H1 (cell line): ENCODE measurements around the gene TIMM22. TPM values are rescaled to one million over a fixed set of nuclear protein-coding genes. Genes with fewer than 3 reads are reported as not detected.

Experiments used
- CTCF ChIA-PET: fragments of 300-600 bp; sonication (Branson Sonifier 250); formaldehyde crosslinking; loops from one replicate; lab custom pipeline; 2021; ENCODE audit not compliant: partially characterized antibody; lab: Charles Lee
- POLR2A ChIA-PET: fragments of 300-600 bp; sonication (Branson Sonifier 250); formaldehyde crosslinking; loops from one replicate; lab custom pipeline; 2021; ENCODE audit warnings: inconsistent platforms; ENCODE audit not compliant: partially characterized antibody; lab: Charles Lee
- DNase-seq, 2 experiments: peaks; one replicate each; pipeline versions ENCODE4 v3.0.0 to v3.0.0-alpha.2; 2010 to 2022; ENCODE audit warnings: low spot score in 2 of 2, low read depth in 1 of 2, mixed read lengths in 1 of 2
- FAIRE-seq: peaks from 2 replicates; lab custom pipeline; 2011; peaks lifted over from hg19 to GRCh38; lab: Jason Lieb, UNC
- H2AFZ ChIP-seq: 2 replicates; pipeline ENCODE4 v1.8.1; 2012; ENCODE audit warnings: low read length, inconsistent platforms
- H2AK5ac ChIP-seq: 2 replicates; pipeline ENCODE4 v1.6.1; 2013; ENCODE audit warnings: low read depth, low read length
- H2BK120ac ChIP-seq: replicated peaks from 2 replicates; pipeline ENCODE3; 2013; ENCODE audit warnings: low read depth, low read length, inconsistent platforms
- H2BK12ac ChIP-seq: 2 replicates; pipeline ENCODE4 v1.6.1; 2013; ENCODE audit warnings: low read depth, low read length
- H2BK15ac ChIP-seq: 2 replicates; pipeline ENCODE4 v1.6.1; 2013; ENCODE audit warnings: low read length
- H2BK20ac ChIP-seq: 2 replicates; pipeline ENCODE4 v1.6.1; 2013; ENCODE audit warnings: low read length
- H2BK5ac ChIP-seq: 2 replicates; pipeline ENCODE4 v1.6.1; 2013; ENCODE audit warnings: low read depth, low read length
- H3K14ac ChIP-seq: 2 replicates; pipeline ENCODE4 v1.6.1; 2013; ENCODE audit warnings: inconsistent platforms; ENCODE audit not compliant: insufficient read length
- H3K18ac ChIP-seq: 2 replicates; pipeline ENCODE4 v1.6.1; 2013; ENCODE audit warnings: low read length; ENCODE audit errors: extremely low read depth
- H3K23ac ChIP-seq: 2 replicates; pipeline ENCODE4 v1.6.1; 2013; ENCODE audit warnings: inconsistent platforms; ENCODE audit not compliant: insufficient read length
- H3K23me2 ChIP-seq: 2 replicates; pipeline ENCODE4 v1.6.1; 2013; ENCODE audit warnings: low read depth, low read length
- H3K27ac ChIP-seq: 2 replicates; pipeline ENCODE4 v1.6.1; 2011; ENCODE audit warnings: low read depth, low read length, inconsistent platforms
- H3K27me3 ChIP-seq, 4 experiments: replicated peaks in 1 of 4; 1 replicate in 1 of 4; 2 replicates in 3 of 4; pipeline versions ENCODE4 v1.6.1 to v1.8.1; 2011 to 2013; ENCODE audit warnings: low read length in 3 of 4, mild to moderate bottlenecking in 3 of 4, inconsistent platforms in 2 of 4, mixed read lengths in 2 of 4, moderate library complexity in 1 of 4; ENCODE audit not compliant: control insufficient read depth in 3 of 4, insufficient read depth in 3 of 4; ENCODE audit errors: extremely low read depth in 1 of 4
- H3K36me3 ChIP-seq, 4 experiments: 2 replicates each; pipeline versions ENCODE4 v1.6.1 to v1.8.1; 2011 to 2013; ENCODE audit warnings: mild to moderate bottlenecking in 4 of 4, low read length in 3 of 4, moderate library complexity in 2 of 4, control low read depth in 1 of 4, inconsistent platforms in 1 of 4; ENCODE audit not compliant: insufficient read depth in 4 of 4, control insufficient read depth in 2 of 4
- H3K4ac ChIP-seq: replicated peaks from 2 replicates; pipeline ENCODE3; 2013; ENCODE audit warnings: low read length, low read depth, mixed read lengths, inconsistent platforms; ENCODE audit not compliant: insufficient read length
- H3K4me1 ChIP-seq, 4 experiments: replicated peaks in 1 of 4; 1 replicate in 1 of 4; 2 replicates in 3 of 4; pipeline versions ENCODE4 v1.6.1 to v1.8.1; 2011 to 2013; ENCODE audit warnings: low read length in 3 of 4, inconsistent platforms in 2 of 4, mixed read lengths in 1 of 4; ENCODE audit not compliant: insufficient read depth in 4 of 4, control insufficient read depth in 3 of 4
- H3K4me2 ChIP-seq, 2 experiments: 2 replicates each; pipeline versions ENCODE4 v1.6.1 to v1.8.1; 2011 to 2013; ENCODE audit warnings: low read depth in 2 of 2, low read length in 2 of 2, control low read depth in 1 of 2, inconsistent platforms in 1 of 2, mild to moderate bottlenecking in 1 of 2; ENCODE audit not compliant: insufficient read depth in 1 of 2
- H3K4me3 ChIP-seq, 4 experiments: fragments of 200-600, 300-600 bp in 1 of 4; sonication (generic), shearing (Covaris generic), sonication (Bioruptor Twin) in 1 of 4; 2 replicates each; pipeline versions ENCODE4 v1.5.1 to v1.8.1; 2011 to 2016; ENCODE audit warnings: low read length in 4 of 4, low read depth in 3 of 4, control low read depth in 2 of 4, inconsistent platforms in 2 of 4, mild to moderate bottlenecking in 2 of 4, mixed read lengths in 1 of 4, moderate library complexity in 1 of 4; ENCODE audit not compliant: insufficient read depth in 2 of 4; ENCODE audit errors: extremely low read depth in 1 of 4
- H3K56ac ChIP-seq: replicated peaks from 2 replicates; pipeline ENCODE3; 2013; ENCODE audit warnings: low read depth, mild to moderate bottlenecking, mixed read lengths, low read length, inconsistent platforms; ENCODE audit not compliant: insufficient read length
- H3K79me1 ChIP-seq: 2 replicates; pipeline ENCODE4 v1.6.1; 2013; ENCODE audit warnings: low read depth, low read length, control low read depth
- H3K79me2 ChIP-seq, 2 experiments: 2 replicates each; pipeline versions ENCODE4 v1.6.1 to v1.8.1; 2012 to 2013; ENCODE audit warnings: low read length in 2 of 2, mild to moderate bottlenecking in 2 of 2, inconsistent platforms in 1 of 2; ENCODE audit not compliant: insufficient read depth in 2 of 2, control insufficient read depth in 1 of 2
- H3K9ac ChIP-seq, 4 experiments: replicated peaks in 1 of 4; 1 replicate in 1 of 4; 2 replicates in 3 of 4; pipeline versions ENCODE4 v1.6.1 to v1.8.1; 2011 to 2013; ENCODE audit warnings: low read depth in 3 of 4, low read length in 3 of 4, control low read depth in 2 of 4, mild to moderate bottlenecking in 2 of 4, moderate library complexity in 2 of 4, inconsistent platforms in 1 of 4; ENCODE audit errors: extremely low read depth in 1 of 4
- H3K9me3 ChIP-seq, 2 experiments: 2 replicates each; pipeline versions ENCODE4 v1.6.1 to v1.8.1; 2012 to 2013; ENCODE audit warnings: mild to moderate bottlenecking in 2 of 2, moderate library complexity in 2 of 2, control low read depth in 1 of 2, inconsistent platforms in 1 of 2, low read depth in 1 of 2, low read length in 1 of 2, mixed read lengths in 1 of 2; ENCODE audit not compliant: insufficient read depth in 2 of 2
- H4K20me1 ChIP-seq, 2 experiments: replicated peaks in 1 of 2; 2 replicates each; pipeline versions ENCODE3 to v1.8.1; 2011 to 2013; ENCODE audit warnings: inconsistent platforms in 2 of 2, low read length in 2 of 2, mild to moderate bottlenecking in 1 of 2; ENCODE audit not compliant: insufficient read depth in 2 of 2, control insufficient read depth in 1 of 2
- H4K5ac ChIP-seq: 2 replicates; pipeline ENCODE4 v1.6.1; 2013; ENCODE audit warnings: low read length, low read depth, mixed read lengths, inconsistent platforms; ENCODE audit not compliant: insufficient read length
- H4K8ac ChIP-seq: 2 replicates; pipeline ENCODE4 v1.8.0; 2013; ENCODE audit warnings: mild to moderate bottlenecking, moderate library complexity, low read length, inconsistent platforms; ENCODE audit not compliant: insufficient read depth; ENCODE audit errors: extremely low read depth
- H4K91ac ChIP-seq: replicated peaks from 2 replicates; pipeline ENCODE3; 2013; ENCODE audit warnings: low read length, mixed read lengths, inconsistent platforms; ENCODE audit not compliant: insufficient read length
- BCL11A ChIP-seq, 2 experiments: IDR thresholded peaks; one replicate each; pipeline ENCODE4 v1.6.1; 2011; ENCODE audit warnings: low read depth in 2 of 2, low read length in 2 of 2, mild to moderate bottlenecking in 2 of 2
- CBX5 ChIP-seq: fragments of 300-800, 300-1000 bp; sonication (generic); IDR thresholded peaks from 2 replicates; pipeline ENCODE4 v1.7.1; 2016; ENCODE audit warnings: antibody characterized with exemption, low read length, low read depth
- CHD2 ChIP-seq: IDR thresholded peaks from 2 replicates; pipeline ENCODE4 v1.6.1; 2012; ENCODE audit warnings: low read length, improper control_type of control experiment
- CTBP2 ChIP-seq: IDR thresholded peaks from 2 replicates; pipeline ENCODE4 v1.7.0; 2011; ENCODE audit warnings: borderline replicate concordance, mild to moderate bottlenecking, moderate library complexity, mixed read lengths, low read length; ENCODE audit not compliant: insufficient read depth, insufficient read length
- JUN ChIP-seq: IDR thresholded peaks from 2 replicates; pipeline ENCODE4 v1.6.1; 2011; ENCODE audit warnings: low read depth, mild to moderate bottlenecking, improper control_type of control experiment, low read length
- POLR2AphosphoS5 ChIP-seq: IDR thresholded peaks from 2 replicates; pipeline ENCODE4 v1.6.1; 2011; ENCODE audit warnings: low read depth, low read length
- RAD21 ChIP-seq, 2 experiments: IDR thresholded peaks in 1 of 2; conservative IDR thresholded peaks in 1 of 2; 2 replicates each; pipeline ENCODE4 v1.6.1; 2011; ENCODE audit warnings: low read depth in 2 of 2, low read length in 2 of 2, improper control_type of control experiment in 1 of 2, inconsistent platforms in 1 of 2, mild to moderate bottlenecking in 1 of 2, moderate library complexity in 1 of 2
- SIN3A ChIP-seq, 2 experiments: IDR thresholded peaks in 1 of 2; conservative IDR thresholded peaks in 1 of 2; 2 replicates each; pipeline ENCODE4 v1.6.1; 2011 to 2012; ENCODE audit warnings: low read length in 2 of 2, improper control_type of control experiment in 1 of 2, low read depth in 1 of 2, mild to moderate bottlenecking in 1 of 2
- SIX5 ChIP-seq: IDR thresholded peaks from 2 replicates; pipeline ENCODE4 v1.6.1; 2011; ENCODE audit warnings: mild to moderate bottlenecking, low read depth, low read length
- WGBS, 2 experiments: shearing (Covaris generic) in 1 of 2; methylation state at CpG; one replicate each; pipeline versions ENCODE4 v1.1.6 to v1.1.7; 2013 to 2015; ENCODE audit warnings: low lambda C conversion rate in 2 of 2, mixed read lengths in 2 of 2, inconsistent platforms in 1 of 2, low coverage in 1 of 2, missing lambda C conversion rate in 1 of 2; ENCODE audit not compliant: insufficient replicate concordance in 2 of 2, insufficient coverage in 1 of 2, insufficient read length in 1 of 2; ENCODE audit errors: extremely low coverage in 1 of 2, missing lambda C conversion rate in 1 of 2; 5-methylcytosine and 5-hydroxymethylcytosine counted together
- polyA plus RNA-seq, 7 experiments: library from polyadenylated mRNA; depleted of rRNA in 3 of 7; stranded (reverse) in 5 of 7; unstranded in 2 of 7; fragments of >200 nt in 5 of 7; fragments of 200-250 nt in 2 of 7; gene quantifications; 1 replicate in 5 of 7; 2 replicates in 1 of 7; 4 replicates in 1 of 7; pipeline versions ENCODE4 v1.2.1 to v1.2.3, GENCODE V29; 2011 to 2013; ENCODE audit warnings: missing spikeins in 2 of 7, mixed read lengths in 2 of 7
- total RNA-seq: library from RNA; stranded (reverse); fragmentation: NEBNext Ultra II Directional; extraction: Animal tissue kit (Norgen Biotek cat#: 25700); gene quantifications from 2 replicates; pipeline ENCODE4 v1.2.1, GENCODE V29; 2021

Gene TIMM22
- total and polyA plus RNA-seq, 2 of the 8 experiments (the other 6 are each of a cell fraction or from before 2014, with no cell fraction given), result 13.8 to 17.4 TPM

DNA sequence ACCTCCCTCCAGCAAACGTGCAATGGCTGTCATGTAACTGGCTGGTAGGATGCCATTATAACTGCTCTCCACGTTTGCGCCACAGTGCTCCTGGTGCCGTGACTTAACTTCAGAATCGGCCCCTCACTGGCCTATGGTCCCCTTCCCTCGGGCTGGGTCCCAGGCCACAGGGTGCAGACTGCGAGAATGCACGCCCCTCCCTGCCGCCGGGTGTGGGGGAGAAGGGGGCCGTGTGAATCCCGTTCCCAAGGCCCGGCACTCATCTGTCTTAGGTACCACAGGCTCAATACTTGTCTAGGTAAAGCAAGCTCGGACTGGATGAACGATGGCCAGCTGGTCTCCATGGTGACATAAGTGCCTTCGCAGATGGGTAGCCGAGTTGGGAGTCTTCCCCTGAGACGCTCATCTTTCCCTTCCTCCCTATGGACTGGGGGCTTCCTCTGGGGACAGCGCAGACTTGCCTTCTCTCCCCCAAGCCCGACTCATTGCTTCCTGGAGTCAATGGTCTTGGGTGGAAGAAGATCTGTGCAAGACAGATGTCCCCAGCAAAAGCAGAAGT lies 37.8 kb downstream of the TIMM22 start:
- Histone ChIP-seq H4K91ac (no peak overlapping the region), H4K20me1 (peaks cover 6 to 17% of the 10 kb centered on the region in 2 experiments), H3K4me3 (no peak overlapping the region), H3K56ac (no peak overlapping the region), H3K27ac (no peak overlapping the region), H2BK15ac (no peak overlapping the region), H3K23ac (no peak overlapping the region), H3K4ac (no peak overlapping the region), H3K36me3 (no peaks in the 10 kb centered on the region; a peak in 1 of 8 replicates), H2AFZ (no peak overlapping the region), H3K4me2 (no peak overlapping the region), H3K4me1 (peaks cover 0 to 15% (median 9%) of the 10 kb centered on the region in 4 experiments; a peak in 6 of 7 replicates), H3K79me1 (no peaks in the 10 kb centered on the region), H3K9me3 (no peaks in the 10 kb centered on the region), H3K9ac (no peak overlapping the region), H3K18ac (no peak overlapping the region), H2BK12ac (no peak overlapping the region), H2BK5ac (no peak overlapping the region), H4K8ac (no peak overlapping the region), H3K23me2 (peaks cover 7% of the 10 kb centered on the region; the same call in 1 of the 2 replicates), H2BK120ac (no peak overlapping the region), H2AK5ac (no peak overlapping the region), H2BK20ac (no peak overlapping the region), H4K5ac (no peak overlapping the region), H3K14ac (no peak overlapping the region), H3K27me3 (peaks cover 0 to 14% (median 7%) of the 10 kb centered on the region in 4 experiments; a peak in 5 of 7 replicates), H3K79me2 (no peaks in the 10 kb centered on the region)
- ChIA-PET POLR2A (interaction anchor here (0.5 kb wide), 1 partner anchor 54 kb away, joined by 4 read pairs; no protein-coding TSS in a partner anchor), CTCF (interaction anchor here (1.0 to 6.3 kb wide), 3 partner anchors 9 to 34 kb away, joined by 4 to 41 read pairs (median 4); no protein-coding TSS in a partner anchor)
- FAIRE-seq (no peak), DNase-seq (no peak)
- TF ChIP-seq CBX5 (no peak), CTBP2 (no peak), CHD2 (no peak), BCL11A (IDR thresholded peaks at IDR 0.05; ENCODE audit: low read depth in 2 of 2, low read length in 2 of 2) (no peak), SIN3A (conservative IDR thresholded peaks at IDR 0.05 in 1 of 2, IDR thresholded peaks at IDR 0.05 in 1 of 2; ENCODE audit: low read depth in 1 of 2, low read length in 2 of 2) (no peak), RAD21 (IDR thresholded peaks at IDR 0.05 in 1 of 2, conservative IDR thresholded peaks at IDR 0.05 in 1 of 2; ENCODE audit: low read depth in 2 of 2, low read length in 2 of 2) (no peak), SIX5 (no peak), JUN (no peak), POLR2AphosphoS5 (no peak)
- WGBS, 2 experiments, result 84% methylated on average over 19 of the region's 20 CpGs; no CpG with 5 or more reads in 1 of the 2 experiments
